ENCODE data around the gene NCEH1.

The NCEH1 gene

DNA sequence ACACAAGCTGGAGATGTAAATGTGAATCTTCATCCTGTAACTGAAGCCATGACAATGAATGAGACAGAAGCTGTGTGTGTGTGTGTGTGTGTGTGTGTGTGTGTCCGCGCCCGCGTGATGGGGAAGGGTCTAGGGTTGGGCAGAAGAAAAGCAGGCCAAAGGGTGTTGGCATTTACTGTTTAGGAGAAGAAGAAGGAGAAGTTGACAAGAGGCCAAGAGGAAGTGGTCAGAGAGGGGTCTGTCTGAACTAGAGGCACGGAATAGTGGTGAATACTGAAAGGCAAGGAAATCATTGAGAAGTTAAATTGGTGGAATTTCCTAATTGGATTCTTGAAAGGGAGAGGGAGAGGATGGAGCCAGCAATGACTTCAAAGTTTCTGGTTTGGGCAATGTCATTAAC, 5.6 kb upstream of the NCEH1 start:
- H4K20me1 ChIP-seq (ENCODE audit: insufficient read depth, low read length), result no peaks in the 10 kb centered on the region
- no peaks in the 10 kb centered on the region for H3K36me3 ChIP-seq (ENCODE audit: insufficient read depth, low read length)
- H2AFZ ChIP-seq (ENCODE audit: low read depth, low read length), result no peak overlapping the region
- no peak overlapping the region for H3K27ac ChIP-seq (ENCODE audit: low read length)
- no peaks in the 10 kb centered on the region for H3K79me2 ChIP-seq (ENCODE audit: insufficient read depth, low read length)
- H3K9ac ChIP-seq (ENCODE audit: low read depth, low read length), result no peak overlapping the region
- no peak overlapping the region for H3K4me2 ChIP-seq (ENCODE audit: insufficient read depth, low read length)
- H3K4me3 ChIP-seq (ENCODE audit: low read depth in 1 of 2, low read length in 2 of 2), result no peak overlapping the region
- DNase-seq, result no peak
- TF ChIP-seq, protein P1, sequence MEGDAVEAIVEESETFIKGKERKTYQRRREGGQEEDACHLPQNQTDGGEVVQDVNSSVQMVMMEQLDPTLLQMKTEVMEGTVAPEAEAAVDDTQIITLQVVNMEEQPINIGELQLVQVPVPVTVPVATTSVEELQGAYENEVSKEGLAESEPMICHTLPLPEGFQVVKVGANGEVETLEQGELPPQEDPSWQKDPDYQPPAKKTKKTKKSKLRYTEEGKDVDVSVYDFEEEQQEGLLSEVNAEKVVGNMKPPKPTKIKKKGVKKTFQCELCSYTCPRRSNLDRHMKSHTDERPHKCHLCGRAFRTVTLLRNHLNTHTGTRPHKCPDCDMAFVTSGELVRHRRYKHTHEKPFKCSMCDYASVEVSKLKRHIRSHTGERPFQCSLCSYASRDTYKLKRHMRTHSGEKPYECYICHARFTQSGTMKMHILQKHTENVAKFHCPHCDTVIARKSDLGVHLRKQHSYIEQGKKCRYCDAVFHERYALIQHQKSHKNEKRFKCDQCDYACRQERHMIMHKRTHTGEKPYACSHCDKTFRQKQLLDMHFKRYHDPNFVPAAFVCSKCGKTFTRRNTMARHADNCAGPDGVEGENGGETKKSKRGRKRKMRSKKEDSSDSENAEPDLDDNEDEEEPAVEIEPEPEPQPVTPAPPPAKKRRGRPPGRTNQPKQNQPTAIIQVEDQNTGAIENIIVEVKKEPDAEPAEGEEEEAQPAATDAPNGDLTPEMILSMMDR (IDR thresholded peaks at IDR 0.05; ENCODE audit: borderline replicate concordance, extremely low read depth, low read length, poor library complexity, severe bottlenecking), result no peak
- TF ChIP-seq EZH2 (IDR thresholded peaks at IDR 0.05; ENCODE audit: borderline replicate concordance, low read depth, low read length, severe bottlenecking), result no peak
- peaks cover 3% of the 10 kb centered on the region for H3K27me3 ChIP-seq (ENCODE audit: insufficient read depth, low read length, poor library complexity)
- peaks cover under 1% of the 10 kb centered on the region; the same call in 1 of the 2 replicates for H3K4me1 ChIP-seq (ENCODE audit: insufficient read depth, low read length)
- no peak for ATAC-seq (ENCODE audit: insufficient read depth, low read depth)
- no peaks in the 10 kb centered on the region for H3K9me3 ChIP-seq (ENCODE audit: insufficient read depth, low read length, severe bottlenecking)

DNA sequence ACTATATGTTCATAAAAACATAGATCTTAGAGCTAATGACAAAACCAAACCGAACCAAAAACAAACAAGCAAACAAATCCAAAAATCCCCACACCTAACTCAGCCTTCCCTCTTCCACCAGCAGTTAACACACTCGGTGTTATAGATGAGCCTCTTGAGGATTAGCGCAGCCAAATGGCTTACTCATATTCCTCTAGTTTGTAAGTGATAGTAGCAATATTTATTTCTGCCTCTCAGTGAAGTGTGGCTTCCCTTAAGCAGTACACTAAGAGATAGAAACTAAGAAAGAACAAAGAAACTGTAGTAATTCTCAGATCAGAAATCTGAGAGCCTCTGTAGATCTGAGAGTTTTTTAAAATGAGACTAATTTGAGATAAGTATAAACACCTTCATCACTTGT, 2.4 kb upstream of the NCEH1 start:
- H3K79me2 ChIP-seq (ENCODE audit: insufficient read depth, low read length), result no peaks in the 10 kb centered on the region
- no peak overlapping the region for H3K4me3 ChIP-seq (ENCODE audit: low read depth in 1 of 2, low read length in 2 of 2)
- no peaks in the 10 kb centered on the region for H3K9me3 ChIP-seq (ENCODE audit: insufficient read depth, low read length, severe bottlenecking)
- H3K4me1 ChIP-seq (ENCODE audit: insufficient read depth, low read length), result peaks cover 25% of the 10 kb centered on the region
- peaks cover 19% of the 10 kb centered on the region for H3K27me3 ChIP-seq (ENCODE audit: insufficient read depth, low read length, poor library complexity)
- DNase-seq (no peak), ATAC-seq (ENCODE audit: insufficient read depth, low read depth) (no peak)
- H3K27ac ChIP-seq (ENCODE audit: low read length), result no peak overlapping the region
- no peaks in the 10 kb centered on the region for H4K20me1 ChIP-seq (ENCODE audit: insufficient read depth, low read length)
- H3K36me3 ChIP-seq (ENCODE audit: insufficient read depth, low read length), result no peaks in the 10 kb centered on the region
- no peak overlapping the region for H2AFZ ChIP-seq (ENCODE audit: low read depth, low read length)
- TF ChIP-seq EZH2 (IDR thresholded peaks at IDR 0.05; ENCODE audit: borderline replicate concordance, low read depth, low read length, severe bottlenecking), result no peak
- TF ChIP-seq, protein P1 (IDR thresholded peaks at IDR 0.05; ENCODE audit: borderline replicate concordance, extremely low read depth, low read length, poor library complexity, severe bottlenecking), result no peak
- H3K9ac ChIP-seq (ENCODE audit: low read depth, low read length), result no peak overlapping the region
- H3K4me2 ChIP-seq (ENCODE audit: insufficient read depth, low read length), result no peak overlapping the region

DNA sequence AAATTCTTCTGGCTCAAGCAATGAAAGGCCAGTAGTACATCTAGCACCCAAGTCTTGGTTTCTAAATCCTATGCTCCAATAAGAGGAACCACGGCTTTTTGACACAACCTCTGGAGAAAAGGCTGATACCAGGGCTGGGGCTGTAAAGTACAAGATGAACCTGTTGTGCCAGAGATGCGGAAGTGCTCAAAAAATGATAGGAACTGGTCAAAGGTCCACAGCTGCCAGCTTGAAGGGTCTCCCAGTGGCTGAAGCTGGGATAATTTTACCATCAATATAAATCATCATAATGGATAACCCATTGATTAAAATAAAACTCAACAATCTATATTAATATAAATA, 558 bp upstream of the NCEH1 start:
- H3K4me3 ChIP-seq (ENCODE audit: low read depth in 1 of 2, low read length in 2 of 2), result peak overlapping the region; percentile 40 to 73; a peak in 3 of 4 replicates
- peak overlapping the region; percentile 76 for H3K4me2 ChIP-seq (ENCODE audit: insufficient read depth, low read length)
- H3K27me3 ChIP-seq (ENCODE audit: insufficient read depth, low read length, poor library complexity), result peaks cover 19% of the 10 kb centered on the region
- peak overlapping the region; percentile 9; the same call in 1 of the 2 replicates for H3K27ac ChIP-seq (ENCODE audit: low read length)
- no peaks in the 10 kb centered on the region for H3K9me3 ChIP-seq (ENCODE audit: insufficient read depth, low read length, severe bottlenecking)
- ATAC-seq (ENCODE audit: insufficient read depth, low read depth) (no peak), DNase-seq (no peak)
- peak overlapping the region; percentile 83 for H2AFZ ChIP-seq (ENCODE audit: low read depth, low read length)
- no peaks in the 10 kb centered on the region for H4K20me1 ChIP-seq (ENCODE audit: insufficient read depth, low read length)
- no peaks in the 10 kb centered on the region for H3K36me3 ChIP-seq (ENCODE audit: insufficient read depth, low read length)
- H3K4me1 ChIP-seq (ENCODE audit: insufficient read depth, low read length), result peaks cover 25% of the 10 kb centered on the region
- TF ChIP-seq, protein P1 (IDR thresholded peaks at IDR 0.05; ENCODE audit: borderline replicate concordance, extremely low read depth, low read length, poor library complexity, severe bottlenecking), result no peak
- no peak for TF ChIP-seq EZH2 (IDR thresholded peaks at IDR 0.05; ENCODE audit: borderline replicate concordance, low read depth, low read length, severe bottlenecking)
- peak overlapping the region; percentile 57 for H3K9ac ChIP-seq (ENCODE audit: low read depth, low read length)
- no peaks in the 10 kb centered on the region for H3K79me2 ChIP-seq (ENCODE audit: insufficient read depth, low read length)

Measured in DND-41 (cell line).